Fibroblast of skin of left quadriceps (primary cell): Measurements from ENCODE around the gene CAP1.
"Not testable (repeated sequence)": the region's sequence is repeated elsewhere in the genome, so short reads cannot be mapped to it uniquely, and the experiment has no call there.

Source experiments
- DNase-seq, 2 experiments: peaks; one replicate each; pipeline ENCODE4 v3.0.0-alpha.2; 2013; ENCODE audit warnings: low read depth in 2 of 2

CAP1 gene, protein sequence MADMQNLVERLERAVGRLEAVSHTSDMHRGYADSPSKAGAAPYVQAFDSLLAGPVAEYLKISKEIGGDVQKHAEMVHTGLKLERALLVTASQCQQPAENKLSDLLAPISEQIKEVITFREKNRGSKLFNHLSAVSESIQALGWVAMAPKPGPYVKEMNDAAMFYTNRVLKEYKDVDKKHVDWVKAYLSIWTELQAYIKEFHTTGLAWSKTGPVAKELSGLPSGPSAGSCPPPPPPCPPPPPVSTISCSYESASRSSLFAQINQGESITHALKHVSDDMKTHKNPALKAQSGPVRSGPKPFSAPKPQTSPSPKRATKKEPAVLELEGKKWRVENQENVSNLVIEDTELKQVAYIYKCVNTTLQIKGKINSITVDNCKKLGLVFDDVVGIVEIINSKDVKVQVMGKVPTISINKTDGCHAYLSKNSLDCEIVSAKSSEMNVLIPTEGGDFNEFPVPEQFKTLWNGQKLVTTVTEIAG

DNA sequence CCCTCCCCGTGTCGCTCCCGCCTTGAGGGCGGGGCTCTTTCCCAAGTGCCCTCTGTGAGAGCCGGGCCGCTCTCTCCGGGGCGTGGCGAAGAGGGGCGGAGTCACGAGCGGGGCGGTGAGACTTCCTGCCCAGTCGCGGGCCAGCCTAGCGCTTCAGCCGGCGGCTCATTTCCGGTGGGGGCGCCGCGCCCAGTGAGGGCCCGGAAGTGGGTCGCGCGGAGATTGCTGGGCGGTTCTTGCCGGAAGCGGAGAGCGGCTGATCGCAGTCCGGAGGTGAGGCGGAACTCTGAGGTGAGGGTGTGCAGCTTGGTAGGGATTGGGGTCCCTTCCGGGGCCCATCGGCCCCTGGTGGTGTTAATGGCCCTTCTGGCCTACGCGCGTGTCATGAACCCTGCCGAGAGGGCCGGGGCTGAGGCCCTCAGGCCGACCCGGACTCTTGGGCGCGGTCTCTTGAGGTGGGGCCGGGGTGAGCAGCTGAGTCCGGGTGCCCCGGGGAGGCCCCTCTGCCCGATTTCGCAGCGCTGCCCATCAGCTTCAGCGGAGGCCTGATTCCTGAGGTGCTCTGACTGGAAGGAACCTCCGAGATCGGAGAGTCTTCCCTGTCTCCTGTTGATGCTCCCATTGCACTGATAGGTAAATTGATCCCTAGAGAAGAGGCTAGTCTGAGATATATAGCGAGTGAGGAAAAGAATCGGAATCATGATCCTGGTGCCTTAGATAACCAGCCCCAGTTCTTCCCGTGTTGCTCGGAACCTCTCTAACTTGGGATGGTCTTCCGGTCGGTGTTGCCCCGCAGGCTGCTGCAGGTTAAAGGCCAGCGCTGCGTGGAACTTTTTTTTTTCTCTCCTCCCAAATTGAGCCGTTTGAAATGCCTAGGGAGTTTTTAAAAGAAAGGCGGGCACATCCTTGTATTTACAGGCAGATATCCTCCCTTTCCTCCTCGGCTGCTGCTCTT lies at the start of gene CAP1:
CAP1 (plus strand) TSS at position 219 of the 955 bp plus-strand sequence. CDS start 18,618 bp downstream, outside the sequence.
- peak; percentile 97 to 98 for DNase-seq

DNA sequence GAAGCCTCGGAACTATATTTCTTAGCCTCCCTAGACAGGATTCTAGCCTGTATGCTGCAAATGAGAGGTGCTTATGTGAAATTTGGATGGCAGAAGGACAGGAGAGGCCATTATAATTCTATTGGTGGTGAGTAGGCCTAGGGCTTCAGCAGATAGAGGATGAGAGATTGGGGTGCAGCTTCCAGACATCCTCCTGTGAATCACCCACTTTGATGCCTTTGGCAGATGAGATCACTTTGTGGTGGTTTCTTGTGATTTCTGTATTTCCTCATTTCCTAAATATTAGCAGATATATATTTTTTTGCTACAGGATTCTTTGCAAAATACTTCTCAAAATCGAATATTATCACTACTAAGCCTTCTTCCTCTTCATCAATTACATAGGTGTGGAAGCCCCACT lies 48.3 kb upstream of the CAP1 start:
- no peak for DNase-seq

DNA sequence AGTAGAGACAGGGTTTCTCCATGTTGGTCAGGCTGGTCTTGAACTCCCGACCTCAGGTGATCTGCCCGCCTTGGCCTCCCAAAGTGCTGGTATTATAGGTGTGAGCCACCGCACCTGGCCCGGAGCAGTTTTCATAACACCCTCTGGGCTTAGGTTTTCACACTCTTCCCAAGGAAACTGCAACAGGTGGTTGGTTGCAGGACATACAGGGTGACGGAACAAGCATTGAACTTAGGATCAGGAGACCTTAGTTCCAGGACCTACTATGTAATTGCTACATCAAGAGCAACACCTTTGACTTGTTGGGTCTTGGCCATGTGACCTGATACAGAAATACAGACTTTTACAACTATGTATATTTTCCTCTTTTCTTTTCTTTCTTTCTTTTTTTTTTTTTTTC lies 47.6 kb upstream of the CAP1 start:
- DNase-seq = no peak

DNA sequence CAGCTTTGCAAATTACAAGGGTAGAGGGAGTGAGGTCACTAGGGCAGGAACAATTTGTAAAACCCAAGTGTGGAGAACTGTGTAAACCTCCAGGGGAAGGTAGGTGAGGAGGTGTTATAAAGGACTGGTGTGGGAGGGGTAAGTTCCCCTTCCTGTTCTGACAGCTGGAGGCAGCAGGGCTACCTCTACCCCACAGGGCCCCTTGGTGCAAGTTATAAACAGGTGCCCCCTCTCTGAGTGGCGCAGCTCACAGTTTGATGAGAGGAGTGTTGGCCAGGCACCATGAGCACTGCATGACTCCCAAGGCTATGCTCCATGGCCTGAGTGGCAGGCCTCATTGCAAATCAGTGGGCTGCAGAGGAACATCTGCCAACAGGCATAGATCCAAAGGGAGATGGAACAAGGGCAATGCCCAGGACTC lies 44.5 kb upstream of the CAP1 start:
- no peak for DNase-seq

DNA sequence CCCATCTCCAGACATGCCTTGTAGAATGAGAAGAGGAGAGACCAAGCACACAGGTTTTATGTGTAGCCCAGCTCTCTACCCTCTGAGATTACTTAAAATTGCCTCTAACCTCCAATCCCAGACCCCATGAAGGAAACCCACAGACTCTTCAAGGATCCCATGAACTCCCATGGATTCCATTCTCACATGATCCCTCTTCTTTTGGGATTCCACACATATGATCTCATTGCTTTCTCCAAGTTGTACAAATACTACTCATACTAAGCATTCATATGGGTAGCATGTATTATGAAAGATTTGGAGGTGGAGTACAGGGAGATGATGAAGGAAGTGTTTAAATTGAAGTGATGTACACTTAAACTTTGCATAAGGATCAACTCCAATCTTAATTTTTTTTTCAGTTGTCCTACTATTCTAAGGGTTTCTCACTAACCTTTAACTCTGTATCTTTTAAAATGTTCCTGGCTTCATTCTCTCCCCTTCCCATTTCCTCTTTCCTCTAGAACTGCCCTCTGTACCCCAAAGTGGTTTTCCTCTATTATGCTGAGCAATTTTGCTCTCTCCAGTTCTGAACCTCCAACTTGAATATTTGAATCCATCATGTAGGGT lies 44.0 kb upstream of the CAP1 start:
- no peak for DNase-seq

DNA sequence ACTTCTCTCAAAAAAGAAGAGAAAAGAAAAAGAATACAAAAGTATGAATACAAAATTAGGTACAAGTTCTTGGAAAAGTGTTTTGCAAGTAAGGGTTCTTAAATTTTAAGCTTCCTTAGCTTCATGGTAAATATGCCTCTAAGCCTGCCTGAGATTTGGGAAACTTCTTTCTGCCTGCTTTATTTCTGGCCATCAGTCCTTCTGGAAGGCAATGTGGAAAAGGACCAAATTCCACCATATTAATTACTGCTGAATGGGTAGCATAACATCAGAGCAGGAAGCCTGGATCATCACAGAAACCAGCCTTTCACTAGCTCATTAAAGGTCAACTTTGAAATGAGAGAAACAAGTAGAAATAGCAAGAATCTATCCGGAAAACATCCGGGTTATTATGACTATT lies 39.1 kb upstream of the CAP1 start:
- no peak for DNase-seq

DNA sequence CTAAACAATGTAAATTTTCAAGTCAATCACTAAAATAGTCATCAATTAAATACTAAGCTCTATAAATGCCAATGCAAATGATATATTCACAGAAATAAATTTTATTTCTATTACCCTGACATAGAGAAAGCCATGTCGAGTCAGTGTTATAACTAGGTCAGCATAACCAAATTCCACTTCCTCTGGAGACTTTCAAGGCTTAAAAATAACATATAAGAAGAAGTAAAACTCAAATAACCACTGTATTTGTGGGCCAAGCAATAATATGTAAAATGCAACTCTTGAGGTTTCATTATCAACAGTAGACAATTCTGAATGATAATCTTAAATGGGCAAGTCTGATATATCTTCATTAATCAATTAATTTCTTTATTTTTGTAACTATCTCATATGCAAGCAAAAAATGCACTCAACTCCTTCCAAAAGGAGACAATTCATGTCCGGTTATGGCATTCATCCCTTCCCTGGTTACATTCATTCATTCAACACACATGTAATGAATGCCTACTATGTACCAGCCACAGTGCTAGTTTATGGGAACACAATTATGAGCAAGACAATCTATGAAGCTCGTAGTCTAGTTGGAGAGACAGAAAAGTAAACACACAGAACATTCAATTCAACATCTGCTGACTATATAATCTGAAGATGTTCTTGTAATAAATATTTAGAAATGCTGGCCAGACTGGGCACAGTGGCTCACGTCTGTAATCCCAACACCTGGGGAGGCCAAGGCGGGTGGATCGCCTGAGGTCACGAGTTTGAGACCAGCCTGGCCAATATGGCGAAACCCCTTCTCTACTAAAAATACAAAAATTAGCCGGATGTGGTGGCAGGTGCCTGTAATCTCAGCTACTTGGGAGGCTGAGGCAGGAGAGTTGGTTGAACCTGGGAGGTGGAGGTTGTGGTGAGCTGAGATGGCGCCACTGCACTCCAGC lies 37.1 kb upstream of the CAP1 start:
- DNase-seq = no peak

DNA sequence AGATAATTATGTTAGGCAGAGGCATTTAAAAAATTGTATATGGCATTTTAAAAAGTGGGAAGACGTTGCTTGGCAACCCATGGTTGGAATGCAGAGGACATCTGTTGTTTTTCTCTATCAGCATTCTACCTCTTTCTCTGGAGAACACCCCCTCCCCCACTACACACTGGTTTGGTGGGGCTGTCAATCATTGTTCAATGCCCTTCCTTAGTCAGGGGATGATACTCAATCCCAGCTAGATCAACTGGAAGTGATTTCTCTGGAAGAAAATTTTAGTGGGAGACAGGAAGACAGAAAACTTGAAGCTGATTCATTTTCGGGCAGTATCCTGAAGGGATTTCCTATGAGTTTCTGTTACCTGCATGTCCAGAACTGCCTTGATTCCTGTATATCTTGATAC lies 35.7 kb upstream of the CAP1 start:
- no peak for DNase-seq

DNA sequence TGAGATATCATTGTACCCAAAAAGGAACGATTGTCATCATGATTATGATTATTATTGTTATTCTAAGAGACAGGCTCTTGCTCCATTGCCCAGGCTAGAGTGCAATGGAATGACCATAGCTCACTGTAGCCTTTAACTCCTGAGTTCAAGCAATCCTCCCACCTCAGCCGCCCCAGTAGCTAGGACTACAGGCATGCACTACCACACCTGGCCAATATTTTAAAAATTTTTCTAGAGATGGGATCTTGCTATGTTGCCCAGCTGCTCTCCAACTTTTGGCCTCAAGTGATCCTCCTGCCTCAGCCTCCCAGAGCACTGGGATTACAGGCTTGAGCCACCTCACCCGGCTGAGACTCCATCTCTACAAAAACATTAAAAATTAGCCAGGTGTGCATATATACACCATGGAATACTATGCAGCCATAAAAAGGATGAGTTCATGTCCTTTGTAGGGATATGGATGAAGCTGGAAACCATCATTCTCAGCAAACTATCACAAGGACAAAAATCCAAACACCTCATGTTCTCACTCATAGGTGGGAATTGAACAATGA lies 33.0 kb upstream of the CAP1 start:
- not testable (repeated sequence) for DNase-seq

DNA sequence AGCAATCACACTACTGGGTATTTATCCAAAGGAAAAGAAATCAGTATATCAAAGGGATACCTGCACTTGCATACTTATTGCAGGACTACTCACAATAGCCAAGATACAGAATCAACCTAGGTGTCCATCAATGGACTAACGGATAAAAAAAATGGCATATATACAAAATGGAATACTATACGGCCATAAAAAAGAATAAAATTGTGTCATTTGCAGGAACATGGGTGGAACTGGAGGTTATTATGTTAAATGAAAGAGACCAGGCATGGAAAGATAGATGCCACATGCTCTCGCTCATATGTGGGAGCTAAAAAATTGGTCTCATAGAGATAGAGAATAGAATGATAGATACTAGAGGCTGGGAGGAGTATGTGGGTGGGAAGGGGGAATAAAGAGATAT lies 29.3 kb upstream of the CAP1 start:
- no peak for DNase-seq

DNA sequence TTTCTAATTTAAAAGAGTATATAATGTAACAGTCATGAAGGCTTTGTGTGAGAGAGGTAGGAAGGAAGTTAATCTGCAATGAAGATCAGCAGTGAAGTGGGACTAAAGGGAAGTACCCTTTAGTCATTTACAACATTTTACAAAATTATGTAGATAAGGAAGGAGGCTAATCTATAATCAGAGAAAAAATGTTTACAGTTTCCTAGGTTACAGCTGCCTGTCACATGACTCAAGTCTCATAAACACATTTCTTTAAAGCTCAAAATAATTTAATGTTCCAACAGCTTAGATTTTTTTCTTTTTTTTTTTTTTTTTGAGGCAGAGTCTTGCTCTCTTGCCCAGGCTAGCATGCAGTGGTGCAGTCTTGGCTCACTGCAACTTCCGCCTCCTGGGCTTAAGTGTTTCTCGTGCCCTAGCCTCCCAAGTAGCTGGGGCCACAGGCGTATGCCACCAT lies 26.2 kb upstream of the CAP1 start:
- no peak for DNase-seq

DNA sequence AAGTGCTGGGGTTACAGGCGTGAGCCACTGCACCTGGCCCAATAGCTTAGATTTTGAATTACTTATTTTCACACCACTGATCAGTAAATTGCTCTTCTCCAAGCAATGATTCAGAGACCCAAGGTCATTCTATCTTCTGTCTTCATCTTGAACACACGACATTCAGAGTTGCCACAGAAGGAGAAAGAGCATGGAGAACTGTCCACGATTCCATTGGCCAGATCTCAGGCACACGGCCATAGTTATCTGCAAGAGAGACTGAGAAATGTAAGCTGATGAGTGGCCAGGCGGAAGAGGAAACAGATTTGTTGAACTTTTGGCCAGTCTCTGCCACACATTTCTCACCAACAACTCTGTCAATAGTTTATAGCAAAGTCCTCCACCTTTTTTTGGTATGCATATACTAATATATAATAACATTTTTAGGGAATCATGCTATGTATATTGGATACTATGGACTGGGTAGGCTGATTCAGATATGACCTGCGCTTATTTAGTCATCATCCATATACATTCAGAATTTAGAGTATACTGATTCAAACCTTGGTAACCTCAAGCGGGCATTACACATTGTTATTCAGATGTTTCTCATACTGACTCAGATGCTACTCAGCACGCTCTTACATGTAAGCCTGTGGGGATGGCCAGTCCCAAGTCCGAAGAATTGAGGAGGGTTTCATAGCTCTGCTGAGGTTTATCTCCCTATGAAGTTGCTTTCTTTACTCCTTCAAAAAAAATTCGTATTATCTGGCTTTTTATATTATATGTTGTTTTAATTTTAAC lies 25.5 kb upstream of the CAP1 start:
- DNase-seq = peak; percentile 65 to 66

DNA sequence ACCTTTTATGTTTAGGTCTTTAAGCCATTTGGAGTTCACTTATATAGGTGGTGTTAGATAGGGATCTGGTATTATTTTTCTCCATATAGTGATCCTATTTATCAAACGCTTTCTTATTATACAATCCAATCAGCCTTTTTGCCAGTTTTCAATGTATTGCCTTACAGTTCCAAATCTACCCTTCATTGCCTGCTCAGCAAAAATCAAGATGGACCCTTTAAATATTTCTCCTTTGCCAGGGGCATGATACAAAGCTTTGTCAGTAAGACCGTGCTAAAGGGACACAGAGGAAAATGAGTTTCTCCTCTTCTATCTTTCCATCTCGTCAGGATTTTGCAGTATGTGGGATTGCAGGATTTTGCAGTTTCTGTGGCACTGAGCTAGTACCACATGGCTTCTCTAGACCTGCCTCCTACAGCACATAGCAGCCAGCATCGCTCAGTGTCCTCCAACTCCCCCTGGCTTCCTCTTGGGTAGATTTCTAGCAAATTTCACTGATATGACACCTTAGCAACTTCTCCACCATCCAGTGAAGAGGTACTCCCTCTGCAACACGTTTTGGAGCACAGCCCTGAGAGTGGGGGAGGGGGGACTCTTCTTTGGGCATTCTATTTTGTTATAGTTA lies 22.5 kb upstream of the CAP1 start:
- DNase-seq = no peak

DNA sequence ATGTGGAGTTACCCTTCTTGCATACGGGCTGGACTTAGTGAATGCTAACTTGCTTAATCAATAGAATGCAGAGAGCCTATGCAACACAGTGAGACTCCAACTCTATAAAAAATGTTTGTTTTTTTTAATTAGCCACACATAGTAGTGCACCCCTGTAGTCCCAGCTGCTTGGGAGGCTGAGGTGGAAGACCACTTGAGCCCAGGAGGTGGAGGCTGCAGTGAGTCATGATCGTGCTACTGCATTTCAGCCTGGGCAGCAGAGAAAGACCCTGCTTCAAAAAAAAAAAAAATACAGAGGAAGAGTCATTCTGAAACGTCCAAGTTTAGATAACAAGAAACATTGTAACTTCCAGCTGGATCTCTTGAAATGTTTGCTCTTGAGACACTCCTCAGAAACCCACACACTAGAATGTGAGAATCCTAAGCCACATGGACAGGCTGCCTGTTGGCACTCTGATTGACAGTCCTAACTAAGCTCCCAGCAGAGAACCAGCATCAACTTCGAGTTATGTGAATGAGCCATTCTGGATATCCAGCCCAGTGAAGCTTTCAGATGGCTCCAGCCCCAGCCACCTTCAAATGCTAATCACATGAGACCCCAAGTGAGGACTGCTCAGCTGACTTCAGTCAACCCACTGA lies 20.0 kb upstream of the CAP1 start:
- no peak for DNase-seq

DNA sequence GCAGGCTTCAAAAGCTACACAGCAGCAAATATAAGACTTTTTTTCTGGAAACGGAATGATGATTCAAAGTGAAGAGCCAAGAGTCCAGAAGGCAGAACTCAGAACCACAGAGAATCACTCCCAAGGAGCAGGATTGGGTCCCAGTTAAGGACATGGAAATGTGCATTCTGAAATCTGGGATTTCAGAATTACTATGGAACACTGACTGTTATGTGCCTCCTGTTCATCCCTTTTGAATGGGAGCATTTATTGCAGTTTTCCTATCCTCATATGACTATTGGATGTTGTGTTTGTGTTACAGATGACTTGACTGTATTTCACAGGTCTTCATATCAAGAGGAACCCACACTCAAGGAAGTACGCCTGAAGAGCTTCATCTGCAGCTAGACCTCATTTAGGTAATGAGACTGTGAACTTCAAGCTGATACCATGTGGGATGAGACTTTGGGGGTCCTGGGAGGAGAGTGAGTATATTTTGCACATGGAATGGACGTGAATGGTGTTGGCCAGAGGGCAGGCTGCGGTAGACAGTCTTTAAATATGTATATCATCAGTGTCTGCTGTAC lies 17.1 kb upstream of the CAP1 start:
- DNase-seq = no peak

DNA sequence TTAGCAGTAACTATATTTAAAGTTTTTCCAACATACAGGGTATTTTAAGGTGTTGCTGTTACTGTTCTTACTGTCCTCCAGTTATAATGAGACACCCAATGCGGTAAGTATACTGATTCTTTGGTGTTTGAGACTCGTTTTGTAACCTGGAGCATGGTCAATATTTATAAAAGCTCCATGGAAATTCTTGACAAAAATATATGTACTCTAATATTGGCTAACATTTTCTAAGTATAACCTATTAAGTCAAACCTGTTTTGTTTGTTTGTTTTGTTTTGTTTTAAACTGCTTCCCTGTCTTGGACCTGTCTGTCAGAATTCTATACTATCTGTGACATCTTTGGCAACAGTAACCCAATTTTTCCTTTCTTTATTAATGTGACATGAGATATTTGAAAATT lies 15.9 kb upstream of the CAP1 start:
- no peak for DNase-seq

DNA sequence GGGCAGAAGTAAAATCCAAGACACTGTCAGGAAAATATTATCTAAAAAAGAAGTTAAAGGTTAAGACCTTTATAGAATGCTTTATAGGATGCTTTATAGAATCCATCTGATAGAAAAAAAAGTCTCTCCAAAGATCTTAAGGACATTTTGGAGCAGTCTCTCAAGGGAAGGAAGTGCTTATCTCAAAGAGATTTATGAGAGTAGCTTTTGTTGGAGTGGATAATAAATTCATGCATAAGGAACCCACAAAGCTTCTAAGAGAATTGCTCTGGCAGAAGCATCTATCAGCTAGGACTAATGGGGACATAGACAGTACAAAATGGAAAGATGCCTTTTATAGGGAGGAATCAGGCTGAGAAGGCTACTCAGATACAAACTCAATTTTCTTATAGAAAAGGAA lies 12.9 kb upstream of the CAP1 start:
- no peak for DNase-seq

DNA sequence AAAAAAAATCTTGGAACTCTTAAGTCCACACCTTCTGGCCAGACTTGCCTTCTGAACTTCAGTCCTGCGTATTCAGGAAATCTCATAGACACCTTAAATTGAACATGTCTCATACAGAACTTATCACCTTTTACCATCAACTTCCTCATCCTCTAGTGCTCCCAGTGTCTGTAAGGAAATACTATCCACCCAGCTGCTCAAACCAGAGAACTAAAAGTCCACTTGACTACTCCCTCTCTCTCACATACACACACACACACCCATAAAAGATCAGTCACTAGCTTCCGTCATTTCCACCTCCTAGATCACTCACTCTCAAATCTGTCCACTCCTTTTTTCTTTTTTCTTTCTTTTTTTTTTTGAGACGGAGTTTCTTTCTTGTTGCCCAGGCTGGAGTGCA lies 10.9 kb upstream of the CAP1 start:
- no peak for DNase-seq
